Head of caudate nucleus (tissue), 42 donors: ENCODE results near the gene EXOC3L2.
"Not testable (repeated sequence)": the region's sequence is repeated elsewhere in the genome, so short reads cannot be mapped to it uniquely, and the experiment has no call there.

ENCODE experiments used
- DNase-seq, 42 donors: peaks; one replicate each; pipeline versions ENCODE4 v3.0.0 to v3.0.0-alpha.2; 2020 to 2021; ENCODE audit warnings: mixed read lengths in 7 of 42
- intact Hi-C: fragments of 100-400 bp; cut with DNase I; formaldehyde crosslinking; loops from one replicate; pipeline ENCODE4 v1.15.0; 2022

Gene EXOC3L2

GRCh38 chr19:45245334-45245787, at the start of gene EXOC3L2:
EXOC3L2 (minus strand) TSS chr19:45245407; CDS start chr19:45239045, 6,362 bp downstream.
- DNase-seq = no peak
- intact Hi-C loops = no loop called here

GRCh38 chr19:45294291-45295029, 49.3 kb upstream of the EXOC3L2 start:
- peak in 40 of 42 donors; percentile 7 to 87 (median 62) for DNase-seq

GRCh38 chr19:45293682-45294081, 48.5 kb upstream of the EXOC3L2 start:
- intact Hi-C loops = no loop called here

More at GRCh38 chr19:45294291-45295029, 49.3 kb upstream of the EXOC3L2 start:
- intact Hi-C loops = no loop called here

GRCh38 chr19:45291834-45292233, 46.6 kb upstream of the EXOC3L2 start:
- intact Hi-C loops = no loop called here

More at GRCh38 chr19:45293682-45294081, 48.5 kb upstream of the EXOC3L2 start:
- peak; percentile 50 to 91 (median 79) for DNase-seq

GRCh38 chr19:45290381-45290931, 45.2 kb upstream of the EXOC3L2 start:
- no peak for DNase-seq
- intact Hi-C loops = no loop called here

More at GRCh38 chr19:45291834-45292233, 46.6 kb upstream of the EXOC3L2 start:
- no peak for DNase-seq

GRCh38 chr19:45283443-45284033, 38.3 kb upstream of the EXOC3L2 start:
- DNase-seq = no peak
- intact Hi-C loops = no loop called here

- intact Hi-C loops = no loop called here
- peak in 35 of 42 donors; percentile 19 to 82 (median 48) for DNase-seq
Observed at GRCh38 chr19:45280471-45280961, 35.3 kb upstream of the EXOC3L2 start.

- intact Hi-C loops = no loop called here
Observed at GRCh38 chr19:45279587-45280192, 34.5 kb upstream of the EXOC3L2 start.

GRCh38 chr19:45278087-45278486, 32.9 kb upstream of the EXOC3L2 start:
- intact Hi-C loops = no loop called here
- DNase-seq = peak in 2 of 42 donors; percentile 22 to 46

More at GRCh38 chr19:45279587-45280192, 34.5 kb upstream of the EXOC3L2 start:
- DNase-seq = no peak

GRCh38 chr19:45276284-45276687, 31.1 kb upstream of the EXOC3L2 start:
- DNase-seq = no peak
- intact Hi-C loops = no loop called here

- intact Hi-C loops = no loop called here
Observed at GRCh38 chr19:45275370-45275971, 30.3 kb upstream of the EXOC3L2 start.

GRCh38 chr19:45273521-45273855, 28.3 kb upstream of the EXOC3L2 start:
- intact Hi-C loops = no loop called here

More at GRCh38 chr19:45275370-45275971, 30.3 kb upstream of the EXOC3L2 start:
- DNase-seq = no peak

GRCh38 chr19:45271735-45272108, 26.5 kb upstream of the EXOC3L2 start:
- intact Hi-C loops = no loop called here
- DNase-seq = no peak

More at GRCh38 chr19:45273521-45273855, 28.3 kb upstream of the EXOC3L2 start:
- no peak for DNase-seq

GRCh38 chr19:45271098-45271734, 26.0 kb upstream of the EXOC3L2 start:
- DNase-seq = no peak
- intact Hi-C loops = no loop called here

- intact Hi-C loops, DNase-seq: not testable (repeated sequence)
Observed at GRCh38 chr19:45269939-45270338, 24.7 kb upstream of the EXOC3L2 start.

GRCh38 chr19:45267296-45267695, 22.1 kb upstream of the EXOC3L2 start:
- intact Hi-C loops = no loop called here
- no peak for DNase-seq

- DNase-seq = no peak
- intact Hi-C loops = no loop called here
Observed at GRCh38 chr19:45265375-45265774, 20.2 kb upstream of the EXOC3L2 start.

- no peak for DNase-seq
- intact Hi-C loops = no loop called here
Observed at GRCh38 chr19:45264781-45265317, 19.6 kb upstream of the EXOC3L2 start.
